Liver (tissue), 9 donors: Measurements from ENCODE around the gene IQCM. TPM values are rescaled to one million over a fixed set of nuclear protein-coding genes. Genes with fewer than 3 reads are reported as not detected.

ENCODE experiments used
- DNase-seq: peaks from one replicate; pipeline ENCODE4 v3.0.0-alpha.2; 2017; ENCODE audit warnings: low spot score
- H3K27ac ChIP-seq, 2 donors: one replicate each; pipeline ENCODE4 v1.7.0; 2013; ENCODE audit warnings: inconsistent platforms in 2 of 2, low read length in 2 of 2, control low read depth in 1 of 2, low read depth in 1 of 2, mild to moderate bottlenecking in 1 of 2
- H3K27me3 ChIP-seq, 4 donors: one replicate each; pipeline versions ENCODE4 v1.6.1 to v1.7.0; 2013; ENCODE audit warnings: low read length in 3 of 4, inconsistent platforms in 1 of 4, mild to moderate bottlenecking in 1 of 4, moderate library complexity in 1 of 4; ENCODE audit not compliant: control insufficient read depth in 4 of 4, insufficient read depth in 4 of 4
- H3K36me3 ChIP-seq, 4 donors: one replicate each; pipeline versions ENCODE4 v1.6.1 to v1.7.0; 2013; ENCODE audit warnings: low read length in 3 of 4, mild to moderate bottlenecking in 3 of 4, low read depth in 1 of 4, moderate library complexity in 1 of 4; ENCODE audit not compliant: control insufficient read depth in 4 of 4, insufficient read depth in 3 of 4
- H3K4me1 ChIP-seq, 4 donors: one replicate each; pipeline versions ENCODE4 v1.6.1 to v1.7.0; 2013; ENCODE audit warnings: low read length in 3 of 4, mild to moderate bottlenecking in 3 of 4, moderate library complexity in 1 of 4; ENCODE audit not compliant: control insufficient read depth in 4 of 4, insufficient read depth in 4 of 4
- H3K4me3 ChIP-seq, 3 donors: one replicate each; pipeline versions ENCODE4 v1.6.1 to v1.7.0; 2013; ENCODE audit warnings: low read length in 3 of 3, control low read depth in 1 of 3, low read depth in 1 of 3, mild to moderate bottlenecking in 1 of 3
- H3K9ac ChIP-seq, 2 donors: one replicate each; pipeline ENCODE4 v1.7.0; 2013; ENCODE audit warnings: low read length in 2 of 2, mild to moderate bottlenecking in 2 of 2, moderate library complexity in 2 of 2, control low read depth in 1 of 2, low read depth in 1 of 2
- H3K9me3 ChIP-seq, 4 donors: one replicate each; pipeline versions ENCODE4 v1.6.1 to v1.7.0; 2013; ENCODE audit warnings: low read length in 3 of 4; ENCODE audit not compliant: control insufficient read depth in 4 of 4
- CTCF ChIP-seq: fragments of 150-350 bp; IDR thresholded peaks from 2 replicates; pipeline ENCODE4 v1.5.1; 2017; ENCODE audit warnings: improper control_type of control experiment, low read depth, low read length; ENCODE audit not compliant: missing input control
- EGR1 ChIP-seq, 2 donors: IDR thresholded peaks; 2 replicates each; pipeline ENCODE4 v1.6.1; 2016 to 2018; ENCODE audit warnings: antibody characterized with exemption in 2 of 2, low read depth in 2 of 2
- FOXA1 ChIP-seq: IDR thresholded peaks from 2 replicates; pipeline ENCODE4 v1.6.1; 2016; ENCODE audit warnings: antibody characterized with exemption
- HNF4G ChIP-seq: IDR thresholded peaks from 2 replicates; pipeline ENCODE4 v1.6.1; 2016; ENCODE audit warnings: antibody characterized with exemption
- RAD21 ChIP-seq, 2 donors: IDR thresholded peaks; 2 replicates each; pipeline ENCODE4 v1.6.1; 2016; ENCODE audit warnings: antibody characterized with exemption in 2 of 2, mild to moderate bottlenecking in 2 of 2
- SP1 ChIP-seq: IDR thresholded peaks from 2 replicates; pipeline ENCODE4 v1.6.1; 2018; ENCODE audit warnings: antibody characterized with exemption, mild to moderate bottlenecking
- polyA plus RNA-seq, 2 donors: library from polyadenylated mRNA; stranded (reverse) in 1 of 2; unstranded in 1 of 2; fragments of 200-250 nt in 1 of 2; fragments of >200 nt in 1 of 2; fragmentation: Nextera tagmentation in 1 of 2; extraction: Ambion mirVana in 1 of 2; gene quantifications; one replicate each; pipeline versions ENCODE4 v1.2.1 to v1.2.3, GENCODE V29; 2013 to 2015
- total RNA-seq, 2 donors: library from RNA; depleted of rRNA; stranded (reverse); fragments of >200 nt; gene quantifications; one replicate each; pipeline ENCODE4 v1.2.3, GENCODE V29; 2014
- TF ChIP-seq, protein P1 (sequence below): IDR thresholded peaks from 2 replicates; pipeline ENCODE4 v1.6.1; 2016; ENCODE audit warnings: antibody characterized with exemption
- TF ChIP-seq, protein P2 (sequence below): IDR thresholded peaks from 2 replicates; pipeline ENCODE4 v1.6.1; 2016; ENCODE audit warnings: antibody characterized with exemption, mild to moderate bottlenecking
- TF ChIP-seq, protein P3 (sequence below): IDR thresholded peaks from 2 replicates; pipeline ENCODE4 v1.6.1; 2016; ENCODE audit warnings: antibody characterized with exemption
- TF ChIP-seq, protein P4 (sequence below): IDR thresholded peaks from 2 replicates; pipeline ENCODE4 v1.6.1; 2016; ENCODE audit warnings: antibody characterized with exemption
- donor health status: healthy.
- donor health status: healthy.
- donor health status: healthy.
- donor health status: healthy.
- donor health status: healthy.

The IQCM gene
- total and polyA plus RNA-seq, 4 donors = 0.08 TPM; not detected in 3

GRCh38 chr4:149552601-149553000, 263.0 kb downstream of the IQCM start:
- H3K4me3 ChIP-seq = no peak overlapping the region
- no peaks in the 10 kb centered on the region for H3K9me3 ChIP-seq
- no peaks in the 10 kb centered on the region for H3K36me3 ChIP-seq
- H3K27ac ChIP-seq = no peak overlapping the region
- H3K27me3 ChIP-seq = no peaks in the 10 kb centered on the region
- no peak for TF ChIP-seq EGR1 (IDR thresholded peaks at IDR 0.05; ENCODE audit: low read depth in 2 of 2)
- no peak for TF ChIP-seq SP1
- TF ChIP-seq, protein P1, sequence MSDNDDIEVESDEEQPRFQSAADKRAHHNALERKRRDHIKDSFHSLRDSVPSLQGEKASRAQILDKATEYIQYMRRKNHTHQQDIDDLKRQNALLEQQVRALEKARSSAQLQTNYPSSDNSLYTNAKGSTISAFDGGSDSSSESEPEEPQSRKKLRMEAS = no peak
- TF ChIP-seq, protein P2, sequence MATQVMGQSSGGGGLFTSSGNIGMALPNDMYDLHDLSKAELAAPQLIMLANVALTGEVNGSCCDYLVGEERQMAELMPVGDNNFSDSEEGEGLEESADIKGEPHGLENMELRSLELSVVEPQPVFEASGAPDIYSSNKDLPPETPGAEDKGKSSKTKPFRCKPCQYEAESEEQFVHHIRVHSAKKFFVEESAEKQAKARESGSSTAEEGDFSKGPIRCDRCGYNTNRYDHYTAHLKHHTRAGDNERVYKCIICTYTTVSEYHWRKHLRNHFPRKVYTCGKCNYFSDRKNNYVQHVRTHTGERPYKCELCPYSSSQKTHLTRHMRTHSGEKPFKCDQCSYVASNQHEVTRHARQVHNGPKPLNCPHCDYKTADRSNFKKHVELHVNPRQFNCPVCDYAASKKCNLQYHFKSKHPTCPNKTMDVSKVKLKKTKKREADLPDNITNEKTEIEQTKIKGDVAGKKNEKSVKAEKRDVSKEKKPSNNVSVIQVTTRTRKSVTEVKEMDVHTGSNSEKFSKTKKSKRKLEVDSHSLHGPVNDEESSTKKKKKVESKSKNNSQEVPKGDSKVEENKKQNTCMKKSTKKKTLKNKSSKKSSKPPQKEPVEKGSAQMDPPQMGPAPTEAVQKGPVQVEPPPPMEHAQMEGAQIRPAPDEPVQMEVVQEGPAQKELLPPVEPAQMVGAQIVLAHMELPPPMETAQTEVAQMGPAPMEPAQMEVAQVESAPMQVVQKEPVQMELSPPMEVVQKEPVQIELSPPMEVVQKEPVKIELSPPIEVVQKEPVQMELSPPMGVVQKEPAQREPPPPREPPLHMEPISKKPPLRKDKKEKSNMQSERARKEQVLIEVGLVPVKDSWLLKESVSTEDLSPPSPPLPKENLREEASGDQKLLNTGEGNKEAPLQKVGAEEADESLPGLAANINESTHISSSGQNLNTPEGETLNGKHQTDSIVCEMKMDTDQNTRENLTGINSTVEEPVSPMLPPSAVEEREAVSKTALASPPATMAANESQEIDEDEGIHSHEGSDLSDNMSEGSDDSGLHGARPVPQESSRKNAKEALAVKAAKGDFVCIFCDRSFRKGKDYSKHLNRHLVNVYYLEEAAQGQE = no peak
- TF ChIP-seq CTCF = no peak
- no peak for TF ChIP-seq FOXA1
- TF ChIP-seq, protein P3, sequence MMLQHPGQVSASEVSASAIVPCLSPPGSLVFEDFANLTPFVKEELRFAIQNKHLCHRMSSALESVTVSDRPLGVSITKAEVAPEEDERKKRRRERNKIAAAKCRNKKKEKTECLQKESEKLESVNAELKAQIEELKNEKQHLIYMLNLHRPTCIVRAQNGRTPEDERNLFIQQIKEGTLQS = no peak
- TF ChIP-seq, protein P4, sequence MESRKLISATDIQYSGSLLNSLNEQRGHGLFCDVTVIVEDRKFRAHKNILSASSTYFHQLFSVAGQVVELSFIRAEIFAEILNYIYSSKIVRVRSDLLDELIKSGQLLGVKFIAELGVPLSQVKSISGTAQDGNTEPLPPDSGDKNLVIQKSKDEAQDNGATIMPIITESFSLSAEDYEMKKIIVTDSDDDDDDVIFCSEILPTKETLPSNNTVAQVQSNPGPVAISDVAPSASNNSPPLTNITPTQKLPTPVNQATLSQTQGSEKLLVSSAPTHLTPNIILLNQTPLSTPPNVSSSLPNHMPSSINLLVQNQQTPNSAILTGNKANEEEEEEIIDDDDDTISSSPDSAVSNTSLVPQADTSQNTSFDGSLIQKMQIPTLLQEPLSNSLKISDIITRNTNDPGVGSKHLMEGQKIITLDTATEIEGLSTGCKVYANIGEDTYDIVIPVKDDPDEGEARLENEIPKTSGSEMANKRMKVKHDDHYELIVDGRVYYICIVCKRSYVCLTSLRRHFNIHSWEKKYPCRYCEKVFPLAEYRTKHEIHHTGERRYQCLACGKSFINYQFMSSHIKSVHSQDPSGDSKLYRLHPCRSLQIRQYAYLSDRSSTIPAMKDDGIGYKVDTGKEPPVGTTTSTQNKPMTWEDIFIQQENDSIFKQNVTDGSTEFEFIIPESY = no peak
- no peak overlapping the region for H3K9ac ChIP-seq
- no peak for DNase-seq
- H3K4me1 ChIP-seq = no peaks in the 10 kb centered on the region

GRCh38 chr4:149549911-149550310, 265.7 kb downstream of the IQCM start:
- DNase-seq = peak; percentile 33
- no peak for TF ChIP-seq EGR1 (IDR thresholded peaks at IDR 0.05; ENCODE audit: low read depth in 2 of 2)
- peak; percentile 50 for TF ChIP-seq CTCF
- peak; percentile 89 for TF ChIP-seq RAD21 (IDR thresholded peaks at IDR 0.05)
- no peak for TF ChIP-seq HNF4G
- Histone ChIP-seq H3K4me1 (no peaks in the 10 kb centered on the region), H3K27ac (no peak overlapping the region), H3K9me3 (peaks cover 0 to under 1% (median 0%) of the 10 kb centered on the region in 4 donors), H3K36me3 (no peaks in the 10 kb centered on the region), H3K4me3 (no peak overlapping the region), H3K9ac (no peak overlapping the region), H3K27me3 (no peaks in the 10 kb centered on the region)
